CD4-positive, alpha-beta T cell (primary cell): Measurements from ENCODE around the gene FYCO1. TPM values are rescaled to one million over a fixed set of nuclear protein-coding genes. Genes with fewer than 3 reads are reported as not detected.

Experiments used
- ATAC-seq: fragments of 200-7000 bp; cut with Tn5 transposase; one replicate; pipeline ENCODE4 v1.10.0; 2022; ENCODE audit warnings: mild to moderate bottlenecking; ENCODE audit not compliant: poor library complexity
- CTCF ChIA-PET: fragments of 350-600 bp; sonication (Branson Sonifier 250); formaldehyde crosslinking; loops from one replicate; lab custom pipeline; 2021; ENCODE audit warnings: antibody characterized with exemption, inconsistent platforms; lab: Charles Lee
- POLR2A ChIA-PET: fragments of 350-600 bp; sonication (Branson Sonifier 250); formaldehyde crosslinking; loops from one replicate; lab custom pipeline; 2021; ENCODE audit warnings: antibody characterized with exemption, inconsistent platforms; lab: Charles Lee
- DNase-seq, 14 experiments: peaks; one replicate each; pipeline ENCODE4 v3.0.0-alpha.2; 2013 to 2020; ENCODE audit warnings: mixed read lengths in 2 of 14
- H3K27ac ChIP-seq, 2 donors: one replicate each; pipeline versions ENCODE4 v1.5.1 to v1.7.0; 2013; ENCODE audit warnings: low read length in 2 of 2, low read depth in 1 of 2, mild to moderate bottlenecking in 1 of 2
- H3K27me3 ChIP-seq, 2 experiments: 1 replicate in 1 of 2; 2 replicates in 1 of 2; pipeline versions ENCODE4 v1.6.1 to v1.7.0; 2013; ENCODE audit warnings: low read length in 2 of 2, control low read depth in 1 of 2, mild to moderate bottlenecking in 1 of 2, moderate library complexity in 1 of 2; ENCODE audit not compliant: insufficient read depth in 2 of 2, control insufficient read depth in 1 of 2
- H3K36me3 ChIP-seq: one replicate; pipeline ENCODE4 v1.6.1; 2013; ENCODE audit warnings: low read length, control low read depth; ENCODE audit not compliant: insufficient read depth
- H3K4me1 ChIP-seq: one replicate; pipeline ENCODE4 v1.6.1; 2013; ENCODE audit warnings: low read length, control low read depth; ENCODE audit not compliant: insufficient read depth
- H3K4me3 ChIP-seq: one replicate; pipeline ENCODE4 v1.5.1; 2013; ENCODE audit warnings: mild to moderate bottlenecking, low read length, moderate library complexity
- H3K9me3 ChIP-seq, 2 experiments: 1 replicate in 1 of 2; 2 replicates in 1 of 2; pipeline versions ENCODE4 v1.6.1 to v1.7.0; 2013; ENCODE audit warnings: low read length in 2 of 2, mild to moderate bottlenecking in 2 of 2, control low read depth in 1 of 2, moderate library complexity in 1 of 2; ENCODE audit not compliant: control insufficient read depth in 1 of 2, insufficient read depth in 1 of 2
- H3K27ac Mint-ChIP-seq: one replicate; pipeline ENCODE4 v1.8.0; 2020; ENCODE audit warnings: mixed read lengths
- H3K27me3 Mint-ChIP-seq: one replicate; pipeline ENCODE4 v1.8.0; 2021; ENCODE audit warnings: mixed read lengths
- H3K36me3 Mint-ChIP-seq: one replicate; pipeline ENCODE4 v1.8.0; 2021; ENCODE audit warnings: low read depth, mixed read lengths
- H3K4me1 Mint-ChIP-seq: one replicate; pipeline ENCODE4 v1.8.0; 2021; ENCODE audit warnings: low read depth, mixed read lengths
- H3K4me3 Mint-ChIP-seq: one replicate; pipeline ENCODE4 v1.8.0; 2020; ENCODE audit warnings: mild to moderate bottlenecking, mixed read lengths
- H3K9me3 Mint-ChIP-seq: one replicate; pipeline ENCODE4 v1.8.0; 2020; ENCODE audit warnings: mixed read lengths
- CTCF ChIP-seq: fragments of 200-600 bp; IDR thresholded peaks from one replicate; pipeline ENCODE4 v1.8.0; 2022; ENCODE audit warnings: antibody characterized with exemption, mild to moderate bottlenecking
- intact Hi-C, 2 experiments: fragments of 100-400 bp; cut with DNase I in 1 of 2; cut with micrococcal nuclease in 1 of 2; formaldehyde crosslinking; loops; one replicate each; pipeline versions ENCODE4 v1.15.1 to v1.9.0; 2023 to 2025; cut with DNase I, micrococcal nuclease
- total RNA-seq, 174 experiments: library from RNA in 2 of 174; stranded (reverse) in 2 of 174; gene quantifications; one replicate each; pipeline ENCODE4 v1.2.3 and lab custom pipeline; 2021 to 2026

Gene FYCO1
- total RNA-seq, 2 experiments from 2014 or later, result 17.4 to 20.1 TPM

GRCh38 chr3:45991341-45991740 lies 4.3 kb downstream of the FYCO1 start:
- Mint-ChIP-seq H3K9me3 (no peaks in the 10 kb centered on the region), H3K4me1 (peaks cover 81% of the 10 kb centered on the region), H3K27me3 (no peaks in the 10 kb centered on the region), H3K4me3 (no peak overlapping the region), H3K36me3 (peaks cover 14% of the 10 kb centered on the region), H3K27ac (peak overlapping the region; percentile 92)
- peaks cover 83% of the 10 kb centered on the region for H3K4me1 ChIP-seq
- ATAC-seq, result no peak
- no peaks in the 10 kb centered on the region for H3K9me3 ChIP-seq
- ChIA-PET CTCF (no interaction called here), POLR2A (interaction anchor here (0.8 kb wide), 1 partner anchor 34 kb away, joined by 3 read pairs; no protein-coding TSS in a partner anchor)
- no peak for DNase-seq
- no peak overlapping the region for H3K4me3 ChIP-seq
- no peak for TF ChIP-seq CTCF
- intact Hi-C loops, result loop anchor here (5.0 kb wide), 2 partner anchors 39 to 44 kb away; no protein-coding TSS in a partner anchor
- no peaks in the 10 kb centered on the region for H3K27me3 ChIP-seq
- H3K36me3 ChIP-seq, result peaks cover 8% of the 10 kb centered on the region
- no peak overlapping the region for H3K27ac ChIP-seq

- POLR2A ChIA-PET, result no interaction called here
- no peak for DNase-seq
- intact Hi-C loops, result loop anchor here (5.0 kb wide), 2 partner anchors 38 to 43 kb away; no protein-coding TSS in a partner anchor
- H3K4me1 ChIP-seq, result peaks cover 86% of the 10 kb centered on the region
- H3K36me3 ChIP-seq, result peaks cover 8% of the 10 kb centered on the region
- no peaks in the 10 kb centered on the region for H3K27me3 Mint-ChIP-seq
- H3K4me3 ChIP-seq, result no peak overlapping the region
- TF ChIP-seq CTCF, result no peak
- peak overlapping the region; percentile 1 for H3K4me3 Mint-ChIP-seq
- H3K36me3 Mint-ChIP-seq, result peaks cover 20% of the 10 kb centered on the region
- H3K9me3 ChIP-seq, result no peaks in the 10 kb centered on the region
- CTCF ChIA-PET, result no interaction called here
- no peaks in the 10 kb centered on the region for H3K9me3 Mint-ChIP-seq
- no peaks in the 10 kb centered on the region for H3K27me3 ChIP-seq
- peak overlapping the region; percentile 62 for H3K27ac Mint-ChIP-seq
- H3K27ac ChIP-seq, result no peak overlapping the region
- no peak for ATAC-seq
- peaks cover 76% of the 10 kb centered on the region for H3K4me1 Mint-ChIP-seq
These were observed 5.4 kb downstream of the FYCO1 start for GRCh38 chr3:45990181-45990580.

- H3K27ac ChIP-seq, result no peak overlapping the region
- H3K27ac Mint-ChIP-seq, result peak overlapping the region; percentile 62
- ATAC-seq (no peak), DNase-seq (no peak)
- no peaks in the 10 kb centered on the region for H3K27me3 Mint-ChIP-seq
- H3K4me1 ChIP-seq, result peaks cover 74% of the 10 kb centered on the region
- no peak overlapping the region for H3K4me3 ChIP-seq
- no peak for TF ChIP-seq CTCF
- ChIA-PET POLR2A (no interaction called here), CTCF (interaction anchor here (1.3 kb wide), 1 partner anchor 12 kb away, joined by 4 read pairs; no protein-coding TSS in a partner anchor)
- no peaks in the 10 kb centered on the region for H3K9me3 ChIP-seq
- peaks cover 34% of the 10 kb centered on the region for H3K36me3 Mint-ChIP-seq
- H3K27me3 ChIP-seq, result no peaks in the 10 kb centered on the region
- no peaks in the 10 kb centered on the region for H3K9me3 Mint-ChIP-seq
- intact Hi-C loops, result no loop called here
- peaks cover 20% of the 10 kb centered on the region for H3K36me3 ChIP-seq
- peaks cover 72% of the 10 kb centered on the region for H3K4me1 Mint-ChIP-seq
- no peak overlapping the region for H3K4me3 Mint-ChIP-seq
These were observed 6.8 kb downstream of the FYCO1 start for GRCh38 chr3:45988804-45989203.
